ENCODE data around the gene VAV3. TPM values are rescaled to one million over a fixed set of nuclear protein-coding genes. Genes with fewer than 3 reads are reported as not detected.

Gene VAV3
- polyA plus RNA-seq, 1 of the 3 experiments (the other 2 are of a cell fraction), result not detected

DNA sequence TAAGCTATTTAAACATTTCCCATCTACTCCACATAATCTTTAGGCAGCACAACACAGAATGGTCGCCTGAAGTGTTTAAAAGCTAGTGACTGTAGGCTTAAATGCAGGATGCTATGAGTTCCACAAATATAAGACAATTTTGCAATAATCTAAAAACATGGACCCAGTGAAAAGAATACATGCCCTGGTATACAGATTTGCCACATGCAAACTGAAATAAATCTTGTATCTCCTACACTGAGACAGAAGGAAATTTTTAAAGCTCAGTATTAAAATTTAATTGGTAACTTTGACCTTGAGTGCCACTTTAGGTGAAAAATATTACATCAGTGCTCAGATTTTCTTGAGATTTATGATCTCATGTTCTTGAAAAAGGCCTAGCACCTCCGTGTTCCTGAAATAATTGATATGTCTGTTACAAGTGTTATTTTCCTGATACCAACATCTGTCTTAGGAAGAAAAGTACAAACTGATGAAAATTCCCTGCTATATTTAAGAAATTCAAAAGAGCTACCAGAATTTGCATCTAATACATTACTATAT lies 285.5 kb downstream of the VAV3 start:
- Histone ChIP-seq H3K4me3 (ENCODE audit: low read depth in 2 of 2, low read length in 1 of 2) (no peak overlapping the region), H3K27me3 (ENCODE audit: insufficient read depth) (no peaks in the 10 kb centered on the region), H3K27ac (ENCODE audit: low read depth in 2 of 2, low read length in 1 of 2) (no peak overlapping the region), H3F3A (replicated peaks; ENCODE audit: insufficient read depth) (no peaks in the 10 kb centered on the region), H3K9me2 (no peaks in the 10 kb centered on the region), H3K36me3 (replicated peaks in 1 of 2; ENCODE audit: control insufficient read depth in 1 of 2, insufficient read depth in 2 of 2, low read length in 1 of 2) (no peaks in the 10 kb centered on the region), H3K9ac (no peak overlapping the region), H3K4me1 (ENCODE audit: control insufficient read depth in 1 of 2, insufficient read depth in 2 of 2, low read depth in 1 of 2, low read length in 1 of 2) (no peaks in the 10 kb centered on the region), H3K79me2 (ENCODE audit: insufficient read depth) (no peaks in the 10 kb centered on the region), H3K9me3 (no peaks in the 10 kb centered on the region), H3K4me2 (no peak overlapping the region), H4K20me1 (ENCODE audit: insufficient read depth) (no peaks in the 10 kb centered on the region), H2AFZ (ENCODE audit: low read depth) (no peak overlapping the region)
- ChIA-PET CTCF (interaction anchor here (0.9 to 1.6 kb wide), 2 partner anchors 11 to 60 kb away, joined by 3 read pairs; no protein-coding TSS in a partner anchor), POLR2A (no interaction called here)
- WGBS (ENCODE audit: low lambda C conversion rate), result 43% methylated on average over 2 of the region's 2 CpGs
- DNase-seq, result no peak
- TF ChIP-seq RAD21 (IDR thresholded peaks at IDR 0.05; ENCODE audit: low read length) (no peak), EZH2phosphoT487 (IDR thresholded peaks at IDR 0.05; ENCODE audit: borderline replicate concordance, low read depth) (no peak), JUND (IDR thresholded peaks at IDR 0.05) (no peak), RCOR1 (IDR thresholded peaks at IDR 0.05; ENCODE audit: low read length) (no peak), FOSL2 (IDR thresholded peaks at IDR 0.05; ENCODE audit: borderline replicate concordance, low read depth) (no peak), RFX5 (IDR thresholded peaks at IDR 0.05; ENCODE audit: low read length) (no peak), GABPA (IDR thresholded peaks at IDR 0.05; ENCODE audit: low read depth) (no peak), SIN3A (IDR thresholded peaks at IDR 0.05; ENCODE audit: borderline replicate concordance, low read depth, low read length) (no peak), SMC3 (IDR thresholded peaks at IDR 0.05; ENCODE audit: low read depth, low read length) (no peak), ELF1 (IDR thresholded peaks at IDR 0.05) (no peak)
- TF ChIP-seq, protein P1, sequence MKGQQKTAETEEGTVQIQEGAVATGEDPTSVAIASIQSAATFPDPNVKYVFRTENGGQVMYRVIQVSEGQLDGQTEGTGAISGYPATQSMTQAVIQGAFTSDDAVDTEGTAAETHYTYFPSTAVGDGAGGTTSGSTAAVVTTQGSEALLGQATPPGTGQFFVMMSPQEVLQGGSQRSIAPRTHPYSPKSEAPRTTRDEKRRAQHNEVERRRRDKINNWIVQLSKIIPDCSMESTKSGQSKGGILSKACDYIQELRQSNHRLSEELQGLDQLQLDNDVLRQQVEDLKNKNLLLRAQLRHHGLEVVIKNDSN (IDR thresholded peaks at IDR 0.05; ENCODE audit: borderline replicate concordance, low read depth), result no peak
- TF ChIP-seq, protein P2, sequence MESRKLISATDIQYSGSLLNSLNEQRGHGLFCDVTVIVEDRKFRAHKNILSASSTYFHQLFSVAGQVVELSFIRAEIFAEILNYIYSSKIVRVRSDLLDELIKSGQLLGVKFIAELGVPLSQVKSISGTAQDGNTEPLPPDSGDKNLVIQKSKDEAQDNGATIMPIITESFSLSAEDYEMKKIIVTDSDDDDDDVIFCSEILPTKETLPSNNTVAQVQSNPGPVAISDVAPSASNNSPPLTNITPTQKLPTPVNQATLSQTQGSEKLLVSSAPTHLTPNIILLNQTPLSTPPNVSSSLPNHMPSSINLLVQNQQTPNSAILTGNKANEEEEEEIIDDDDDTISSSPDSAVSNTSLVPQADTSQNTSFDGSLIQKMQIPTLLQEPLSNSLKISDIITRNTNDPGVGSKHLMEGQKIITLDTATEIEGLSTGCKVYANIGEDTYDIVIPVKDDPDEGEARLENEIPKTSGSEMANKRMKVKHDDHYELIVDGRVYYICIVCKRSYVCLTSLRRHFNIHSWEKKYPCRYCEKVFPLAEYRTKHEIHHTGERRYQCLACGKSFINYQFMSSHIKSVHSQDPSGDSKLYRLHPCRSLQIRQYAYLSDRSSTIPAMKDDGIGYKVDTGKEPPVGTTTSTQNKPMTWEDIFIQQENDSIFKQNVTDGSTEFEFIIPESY (IDR thresholded peaks at IDR 0.05; ENCODE audit: borderline replicate concordance, low read depth), result no peak
- TF ChIP-seq, protein P3, sequence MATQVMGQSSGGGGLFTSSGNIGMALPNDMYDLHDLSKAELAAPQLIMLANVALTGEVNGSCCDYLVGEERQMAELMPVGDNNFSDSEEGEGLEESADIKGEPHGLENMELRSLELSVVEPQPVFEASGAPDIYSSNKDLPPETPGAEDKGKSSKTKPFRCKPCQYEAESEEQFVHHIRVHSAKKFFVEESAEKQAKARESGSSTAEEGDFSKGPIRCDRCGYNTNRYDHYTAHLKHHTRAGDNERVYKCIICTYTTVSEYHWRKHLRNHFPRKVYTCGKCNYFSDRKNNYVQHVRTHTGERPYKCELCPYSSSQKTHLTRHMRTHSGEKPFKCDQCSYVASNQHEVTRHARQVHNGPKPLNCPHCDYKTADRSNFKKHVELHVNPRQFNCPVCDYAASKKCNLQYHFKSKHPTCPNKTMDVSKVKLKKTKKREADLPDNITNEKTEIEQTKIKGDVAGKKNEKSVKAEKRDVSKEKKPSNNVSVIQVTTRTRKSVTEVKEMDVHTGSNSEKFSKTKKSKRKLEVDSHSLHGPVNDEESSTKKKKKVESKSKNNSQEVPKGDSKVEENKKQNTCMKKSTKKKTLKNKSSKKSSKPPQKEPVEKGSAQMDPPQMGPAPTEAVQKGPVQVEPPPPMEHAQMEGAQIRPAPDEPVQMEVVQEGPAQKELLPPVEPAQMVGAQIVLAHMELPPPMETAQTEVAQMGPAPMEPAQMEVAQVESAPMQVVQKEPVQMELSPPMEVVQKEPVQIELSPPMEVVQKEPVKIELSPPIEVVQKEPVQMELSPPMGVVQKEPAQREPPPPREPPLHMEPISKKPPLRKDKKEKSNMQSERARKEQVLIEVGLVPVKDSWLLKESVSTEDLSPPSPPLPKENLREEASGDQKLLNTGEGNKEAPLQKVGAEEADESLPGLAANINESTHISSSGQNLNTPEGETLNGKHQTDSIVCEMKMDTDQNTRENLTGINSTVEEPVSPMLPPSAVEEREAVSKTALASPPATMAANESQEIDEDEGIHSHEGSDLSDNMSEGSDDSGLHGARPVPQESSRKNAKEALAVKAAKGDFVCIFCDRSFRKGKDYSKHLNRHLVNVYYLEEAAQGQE (IDR thresholded peaks at IDR 0.05; ENCODE audit: low read depth, low read length), result no peak
- TF ChIP-seq, protein P4, sequence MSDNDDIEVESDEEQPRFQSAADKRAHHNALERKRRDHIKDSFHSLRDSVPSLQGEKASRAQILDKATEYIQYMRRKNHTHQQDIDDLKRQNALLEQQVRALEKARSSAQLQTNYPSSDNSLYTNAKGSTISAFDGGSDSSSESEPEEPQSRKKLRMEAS (IDR thresholded peaks at IDR 0.05; ENCODE audit: low read depth), result no peak
